Colonic mucosa (tissue), 4 donors: ENCODE results near the gene ZDHHC13. TPM values are rescaled to one million over a fixed set of nuclear protein-coding genes. Genes with fewer than 3 reads are reported as not detected.

Source experiments
- DNase-seq: peaks from one replicate; pipeline ENCODE4 v3.0.0-alpha.2; 2020
- H3K27ac ChIP-seq: fragments of 200-600 bp; one replicate; pipeline ENCODE4 v1.8.0; 2021
- H3K27me3 ChIP-seq: fragments of 200-600 bp; one replicate; pipeline ENCODE4 v1.8.0; 2021
- H3K36me3 ChIP-seq: fragments of 200-600 bp; one replicate; pipeline ENCODE4 v1.8.0; 2021
- H3K4me1 ChIP-seq: fragments of 200-600 bp; one replicate; pipeline ENCODE4 v1.8.0; 2021; ENCODE audit warnings: mild to moderate bottlenecking
- H3K4me3 ChIP-seq: fragments of 200-600 bp; one replicate; pipeline ENCODE4 v1.8.0; 2021
- H3K9ac ChIP-seq, 2 donors: one replicate each; pipeline ENCODE4 v1.7.0; 2013; ENCODE audit warnings: control low read depth in 2 of 2, low read depth in 2 of 2, low read length in 2 of 2
- H3K9me3 ChIP-seq: fragments of 200-600 bp; one replicate; pipeline ENCODE4 v1.8.0; 2021
- CTCF ChIP-seq: fragments of 200-600 bp; IDR thresholded peaks from one replicate; pipeline ENCODE4 v1.8.0; 2022; ENCODE audit warnings: antibody characterized with exemption, mild to moderate bottlenecking
- intact Hi-C: fragments of 100-400 bp; cut with DNase I; formaldehyde crosslinking; loops from one replicate; pipeline ENCODE4 v1.14.1; 2022
- total RNA-seq, 2 donors: library from RNA; stranded (reverse); fragmentation: NEBNext Ultra II Directional in 1 of 2; extraction: Animal tissue kit (Norgen Biotek cat#: 25700) in 1 of 2; gene quantifications; one replicate each; pipeline ENCODE4 v1.2.1, GENCODE V29; 2021
- donor health status: healthy.
- donor health status: DM: no; HTN: no; CAD: no.
- donor health status: DM: no; HTN: no; CAD: no.

The ZDHHC13 gene
- total RNA-seq, 2 donors from 2014 or later = 30.8 to 35.0 TPM

- Histone ChIP-seq H3K9ac (no peak overlapping the region), H3K27ac (no peak overlapping the region), H3K36me3 (no peaks in the 10 kb centered on the region), H3K27me3 (no peaks in the 10 kb centered on the region), H3K4me3 (no peak overlapping the region), H3K4me1 (no peaks in the 10 kb centered on the region), H3K9me3 (no peaks in the 10 kb centered on the region)
- intact Hi-C loops = no loop called here
- TF ChIP-seq CTCF = no peak
- DNase-seq = no peak
Observed at GRCh38 chr11:19110295-19110694, 6.7 kb upstream of the ZDHHC13 start.

GRCh38 chr11:19111809-19112208 lies 5.2 kb upstream of the ZDHHC13 start:
- no peak for TF ChIP-seq CTCF
- H3K9ac ChIP-seq = no peak overlapping the region
- no peaks in the 10 kb centered on the region for H3K4me1 ChIP-seq
- intact Hi-C loops = no loop called here
- H3K4me3 ChIP-seq = no peak overlapping the region
- no peak for DNase-seq
- H3K36me3 ChIP-seq = no peaks in the 10 kb centered on the region
- H3K27me3 ChIP-seq = no peaks in the 10 kb centered on the region
- H3K9me3 ChIP-seq = no peaks in the 10 kb centered on the region
- H3K27ac ChIP-seq = no peak overlapping the region

- intact Hi-C loops = no loop called here
- Histone ChIP-seq H3K9me3 (no peaks in the 10 kb centered on the region), H3K36me3 (no peaks in the 10 kb centered on the region), H3K9ac (peak overlapping the region in 1 of 2 donors; percentile 71), H3K4me1 (peaks cover 4% of the 10 kb centered on the region), H3K27ac (peak overlapping the region; percentile 85), H3K27me3 (no peaks in the 10 kb centered on the region), H3K4me3 (peak overlapping the region; percentile 79)
- TF ChIP-seq CTCF = no peak
- DNase-seq = no peak
Observed at GRCh38 chr11:19116276-19116970, 545 bp upstream of the ZDHHC13 start.

GRCh38 chr11:19117760-19118097 lies 761 bp downstream of the ZDHHC13 start:
- DNase-seq = no peak
- peaks cover 4% of the 10 kb centered on the region for H3K4me1 ChIP-seq
- no peaks in the 10 kb centered on the region for H3K27me3 ChIP-seq
- intact Hi-C loops = no loop called here
- no peaks in the 10 kb centered on the region for H3K9me3 ChIP-seq
- H3K4me3 ChIP-seq = peak overlapping the region; percentile 79
- H3K9ac ChIP-seq = peak overlapping the region; percentile 71 to 92
- peak overlapping the region; percentile 85 for H3K27ac ChIP-seq
- H3K36me3 ChIP-seq = no peaks in the 10 kb centered on the region
- TF ChIP-seq CTCF = no peak

GRCh38 chr11:19121646-19122045 lies 4.7 kb downstream of the ZDHHC13 start:
- no peaks in the 10 kb centered on the region for H3K36me3 ChIP-seq
- no peak for TF ChIP-seq CTCF
- no peak overlapping the region for H3K4me3 ChIP-seq
- H3K27ac ChIP-seq = no peak overlapping the region
- intact Hi-C loops = no loop called here
- no peaks in the 10 kb centered on the region for H3K27me3 ChIP-seq
- no peak overlapping the region for H3K9ac ChIP-seq
- H3K9me3 ChIP-seq = no peaks in the 10 kb centered on the region
- no peak for DNase-seq
- peaks cover 4% of the 10 kb centered on the region for H3K4me1 ChIP-seq
